Gastroesophageal sphincter (tissue), 3 donors: ENCODE measurements around the gene NOP10.

Source experiments
- CTCF ChIP-seq, 4 experiments: fragments of 200-600 bp in 2 of 4; fragments of 450-650 bp in 2 of 4; sonication (generic) in 1 of 4; IDR thresholded peaks; one replicate each; pipeline ENCODE4 v1.5.1; 2017 to 2019; ENCODE audit warnings: antibody characterized with exemption in 4 of 4, mild to moderate bottlenecking in 2 of 4, moderate library complexity in 2 of 4
- EP300 ChIP-seq: sonication (generic); formaldehyde crosslinking; IDR thresholded peaks from one replicate; pipeline ENCODE4 v1.6.1; 2017; ENCODE audit warnings: antibody characterized with exemption, mild to moderate bottlenecking
- POLR2A ChIP-seq, 2 donors: fragments of 450-650 bp; IDR thresholded peaks; one replicate each; pipeline ENCODE4 v1.6.1; 2017; ENCODE audit warnings: antibody characterized with exemption in 2 of 2, mild to moderate bottlenecking in 2 of 2, moderate library complexity in 1 of 2

GRCh38 chr15:34374816-34375215 is 31.9 kb upstream of the NOP10 start:
- TF ChIP-seq POLR2A (IDR thresholded peaks at IDR 0.05) = no peak
- TF ChIP-seq CTCF (IDR thresholded peaks at IDR 0.05) = no peak
- TF ChIP-seq EP300 = no peak
